T-cell (primary cell): ENCODE results near the gene PSME2. TPM values are rescaled to one million over a fixed set of nuclear protein-coding genes. Genes with fewer than 3 reads are reported as not detected.

Experiments used
- ATAC-seq, 4 experiments: fragments of 200-7000 bp in 3 of 4; fragments of 150-1000 bp in 1 of 4; cut with Tn5 transposase; replicated peaks in 1 of 4; 1 replicate in 3 of 4; 2 replicates in 1 of 4; pipeline ENCODE4 v1.10.0; 2021; ENCODE audit warnings: moderate library complexity in 3 of 4, mild to moderate bottlenecking in 2 of 4, moderate number of reproducible peaks in 1 of 4
- CTCF ChIA-PET, 2 donors: fragments of 300-600 bp; sonication (Branson Sonifier 250); formaldehyde crosslinking; loops; one replicate each; lab custom pipeline; 2022; ENCODE audit warnings: antibody characterized with exemption in 2 of 2; lab: Charles Lee
- POLR2A ChIA-PET, 2 donors: fragments of 300-600 bp; sonication (Branson Sonifier 250); formaldehyde crosslinking; loops; one replicate each; lab custom pipeline; 2022; ENCODE audit warnings: antibody characterized with exemption in 2 of 2; lab: Charles Lee
- DNase-seq, 35 experiments: peaks; one replicate each; pipeline versions ENCODE4 v3.0.0 to v3.0.0-alpha.2; 2013 to 2023
- H3K27ac ChIP-seq: one replicate; pipeline ENCODE4 v1.5.1; 2013; ENCODE audit warnings: low read length
- H3K27me3 ChIP-seq, 2 experiments: replicated peaks in 1 of 2; 1 replicate in 1 of 2; 2 replicates in 1 of 2; pipeline versions ENCODE4 v1.6.1 to v1.7.0; 2013; ENCODE audit warnings: low read length in 1 of 2, mixed read lengths in 1 of 2; ENCODE audit not compliant: control insufficient read depth in 2 of 2, insufficient read depth in 2 of 2; ENCODE audit errors: extremely low read depth in 1 of 2
- H3K36me3 ChIP-seq, 2 donors: 1 replicate in 1 of 2; 2 replicates in 1 of 2; pipeline versions ENCODE4 v1.6.1 to v1.7.0; 2013; ENCODE audit warnings: low read length in 1 of 2; ENCODE audit not compliant: control insufficient read depth in 2 of 2, insufficient read depth in 1 of 2; ENCODE audit errors: extremely low read depth in 1 of 2
- H3K4me1 ChIP-seq, 2 experiments: 1 replicate in 1 of 2; 2 replicates in 1 of 2; pipeline versions ENCODE4 v1.6.1 to v1.7.0; 2013; ENCODE audit warnings: low read length in 2 of 2, mixed read lengths in 1 of 2; ENCODE audit not compliant: insufficient read depth in 2 of 2, control insufficient read depth in 1 of 2; ENCODE audit errors: extremely low read depth in 1 of 2
- H3K4me3 ChIP-seq, 2 donors: 1 replicate in 1 of 2; 2 replicates in 1 of 2; pipeline versions ENCODE4 v1.5.1 to v1.7.0; 2013; ENCODE audit warnings: mild to moderate bottlenecking in 2 of 2, low read length in 1 of 2, moderate library complexity in 1 of 2; ENCODE audit not compliant: control insufficient read depth in 1 of 2; ENCODE audit errors: extremely low read depth in 1 of 2
- H3K9me3 ChIP-seq: 2 replicates; pipeline ENCODE4 v1.7.0; 2013
- H3K27ac Mint-ChIP-seq, 2 donors: one replicate each; pipeline ENCODE4 v1.8.0; 2020 to 2021; ENCODE audit warnings: mild to moderate bottlenecking in 2 of 2, mixed read lengths in 2 of 2
- H3K27me3 Mint-ChIP-seq, 2 donors: one replicate each; pipeline ENCODE4 v1.8.0; 2021 to 2022; ENCODE audit warnings: mixed read lengths in 2 of 2
- H3K36me3 Mint-ChIP-seq: one replicate; pipeline ENCODE4 v1.8.0; 2021; ENCODE audit warnings: mixed read lengths
- H3K4me1 Mint-ChIP-seq, 3 donors: one replicate each; pipeline ENCODE4 v1.8.0; 2020 to 2022; ENCODE audit warnings: mixed read lengths in 3 of 3, mild to moderate bottlenecking in 1 of 3
- H3K4me3 Mint-ChIP-seq, 3 donors: one replicate each; pipeline ENCODE4 v1.8.0; 2020 to 2022; ENCODE audit warnings: mild to moderate bottlenecking in 3 of 3, mixed read lengths in 3 of 3, moderate library complexity in 3 of 3
- H3K9me3 Mint-ChIP-seq, 3 donors: one replicate each; pipeline ENCODE4 v1.8.0; 2020 to 2022; ENCODE audit warnings: mixed read lengths in 3 of 3
- WGBS: methylation state at CpG from one replicate; pipeline ENCODE4 v1.1.5; 2013; ENCODE audit warnings: missing lambda C conversion rate; ENCODE audit not compliant: insufficient coverage; 5-methylcytosine and 5-hydroxymethylcytosine counted together
- total RNA-seq, 35 experiments: library from RNA in 6 of 35; stranded (reverse) in 6 of 35; fragments of 120-200 nt in 1 of 35; gene quantifications; one replicate each; pipeline versions ENCODE4 v1.2.1 to v1.2.4 and lab custom pipeline; 2013 to 2026

PSME2 gene
- total RNA-seq, 5 donors from 2014 or later (not counting 1 experiment from before 2014, with no cell fraction given), result 130 to 192 (median 159) TPM

DNA sequence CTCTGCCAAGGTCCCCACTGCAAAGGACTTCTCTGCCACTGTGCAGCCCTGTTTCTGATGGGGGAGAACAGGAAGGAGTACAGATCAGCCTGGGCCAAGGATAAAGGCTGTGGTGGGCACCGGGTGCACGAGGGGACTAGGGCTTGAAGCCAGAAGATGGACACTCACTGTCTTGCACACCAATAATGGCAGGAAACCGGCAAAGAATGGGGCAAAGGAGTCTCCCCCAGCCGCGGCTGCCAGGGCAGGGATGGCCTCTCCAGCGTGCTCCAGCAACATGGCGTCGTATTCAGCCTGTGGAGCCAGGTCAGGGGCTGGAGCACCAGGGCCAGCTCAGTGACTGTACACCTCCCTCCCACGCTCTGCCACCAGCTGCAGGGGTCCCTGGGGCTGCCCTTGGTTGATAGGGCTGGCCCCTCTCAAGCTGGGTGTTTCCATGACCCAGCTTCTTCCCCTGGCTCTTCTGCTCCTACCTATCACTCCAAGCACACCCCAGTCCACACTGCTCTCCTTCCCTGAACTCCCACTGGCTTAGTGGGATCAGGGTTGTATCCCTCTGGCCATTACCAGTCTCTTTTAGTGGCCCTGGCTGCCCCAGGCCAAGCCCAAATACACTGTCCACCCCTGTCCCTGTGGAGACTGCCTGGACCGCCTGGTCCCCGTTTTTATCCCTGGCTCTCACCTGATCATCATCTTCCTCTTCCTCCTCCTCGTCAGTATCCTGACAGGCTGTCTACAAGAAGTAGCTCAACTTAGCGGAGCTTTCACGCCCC, 35.9 kb upstream of the PSME2 start:
- no peak overlapping the region for H3K4me3 Mint-ChIP-seq
- ATAC-seq, result no peak

DNA sequence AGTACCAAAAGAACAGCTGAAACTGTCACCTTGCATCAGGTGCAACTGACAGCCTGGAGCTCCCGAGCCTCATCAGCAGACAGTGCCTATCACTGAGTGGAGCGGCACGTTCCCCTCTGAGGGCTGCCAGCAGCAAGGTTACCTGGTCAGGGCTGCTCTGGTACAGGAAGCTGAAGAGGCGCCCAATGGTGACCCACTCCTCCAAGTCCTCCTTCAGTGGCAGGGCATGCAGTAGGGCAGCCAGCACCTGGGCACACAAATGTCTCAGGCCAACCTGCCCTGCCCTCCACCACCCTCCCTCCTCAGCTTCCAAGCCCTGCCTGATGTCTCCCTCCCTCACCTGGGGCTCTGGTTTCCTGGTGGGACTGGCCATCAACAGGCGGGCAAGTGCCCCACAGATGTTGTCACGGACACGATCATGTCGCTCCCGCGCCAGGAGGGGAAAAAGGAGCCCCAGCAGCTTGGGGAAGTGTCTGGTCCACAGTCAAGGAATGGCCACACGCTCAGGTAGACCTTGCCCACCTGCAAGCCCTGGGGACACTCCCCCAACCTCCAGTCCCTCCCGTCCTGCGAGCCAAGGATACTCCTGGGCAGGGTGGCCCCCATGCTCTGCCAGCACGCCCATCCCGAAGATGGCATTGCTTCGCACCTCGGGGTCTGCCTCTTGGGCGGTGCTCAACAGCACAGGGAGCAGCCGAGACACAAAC, 35.1 kb upstream of the PSME2 start:
- WGBS, result 93% methylated on average over 16 of the region's 19 CpGs
- H3K27me3 ChIP-seq, result no peaks in the 10 kb centered on the region
- no peak overlapping the region for H3K27ac ChIP-seq
- Mint-ChIP-seq H3K27ac (peak overlapping the region in 1 of 2 donors; percentile 77), H3K36me3 (peaks cover 37% of the 10 kb centered on the region), H3K4me1 (peaks cover 0 to 3% (median 0%) of the 10 kb centered on the region in 3 donors), H3K9me3 (no peaks in the 10 kb centered on the region), H3K27me3 (no peaks in the 10 kb centered on the region), H3K4me3 (no peak overlapping the region)
- H3K36me3 ChIP-seq, result peaks cover 38 to 98% of the 10 kb centered on the region in 2 donors
- ChIA-PET POLR2A (interaction anchor here in 1 of 2 donors (0.6 to 0.8 kb wide), 2 partner anchors 61 to 70 kb away, joined by 3 to 7 read pairs; no protein-coding TSS in a partner anchor), CTCF (no interaction called here)
- no peak for DNase-seq
- H3K4me3 ChIP-seq, result no peak overlapping the region
- ATAC-seq, result no peak
- peaks cover 0 to under 1% of the 10 kb centered on the region in 2 experiments for H3K4me1 ChIP-seq
- no peaks in the 10 kb centered on the region for H3K9me3 ChIP-seq

More for the DNA sequence above, 35.9 kb upstream of the PSME2 start:
- Mint-ChIP-seq H3K27me3 (no peaks in the 10 kb centered on the region), H3K36me3 (peaks cover 39% of the 10 kb centered on the region), H3K9me3 (no peaks in the 10 kb centered on the region), H3K4me1 (peaks cover 5 to 8% (median 6%) of the 10 kb centered on the region in 3 donors), H3K27ac (peak overlapping the region in 1 of 2 donors; percentile 50)
- Histone ChIP-seq H3K4me1 (peaks cover 0 to 9% of the 10 kb centered on the region in 2 experiments), H3K4me3 (no peak overlapping the region), H3K36me3 (peaks cover 34 to 95% of the 10 kb centered on the region in 2 donors), H3K9me3 (no peaks in the 10 kb centered on the region), H3K27me3 (no peaks in the 10 kb centered on the region), H3K27ac (no peak overlapping the region)
- WGBS, result 92% methylated on average over 11 of the region's 14 CpGs
- DNase-seq, result no peak
- CTCF ChIA-PET, result no interaction called here
- POLR2A ChIA-PET, result no interaction called here

DNA sequence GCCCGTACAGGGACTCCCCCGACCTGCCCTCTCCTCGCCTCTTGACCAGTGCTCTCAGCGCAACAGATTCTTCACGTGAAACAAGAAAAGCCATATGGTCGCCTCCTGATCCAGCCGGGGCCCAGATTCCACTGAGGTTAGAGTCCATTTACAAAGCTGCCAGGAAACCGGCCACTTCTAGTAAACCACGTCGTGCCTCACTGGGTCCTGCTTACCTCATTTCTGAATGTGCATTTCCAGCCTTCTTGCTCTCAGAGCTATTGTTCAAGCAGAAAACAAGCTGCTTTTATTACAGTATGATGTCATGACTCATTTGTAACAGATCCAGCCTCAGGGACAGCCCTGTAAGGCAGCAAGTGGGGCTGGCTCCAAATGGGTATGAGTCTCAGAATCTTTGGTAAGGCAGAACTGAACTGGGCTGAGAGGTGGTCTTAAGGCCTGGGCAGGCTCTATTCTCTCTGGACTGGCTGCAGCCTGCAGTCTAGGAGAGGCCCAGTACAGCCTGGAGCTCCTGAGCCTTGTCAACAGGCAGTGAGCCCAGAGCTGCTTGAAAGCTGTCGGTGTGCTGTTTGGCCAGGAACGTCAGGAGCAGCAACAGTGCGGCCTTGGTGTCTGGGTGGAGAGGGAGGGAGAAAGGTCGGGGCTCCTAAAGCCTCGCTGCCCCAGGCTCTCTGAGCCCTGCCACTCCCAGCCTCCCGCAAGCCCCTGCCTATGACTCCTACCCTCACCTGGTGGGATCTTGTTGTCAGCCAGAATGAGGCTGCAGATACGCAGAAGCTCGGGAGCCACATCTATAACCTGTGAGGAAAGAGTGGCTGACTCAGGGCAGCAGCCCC, 33.8 kb upstream of the PSME2 start:
- Histone ChIP-seq H3K9me3 (no peaks in the 10 kb centered on the region), H3K4me1 (no peaks in the 10 kb centered on the region), H3K36me3 (peaks cover 36 to 86% of the 10 kb centered on the region in 2 donors), H3K27ac (no peak overlapping the region), H3K4me3 (no peak overlapping the region), H3K27me3 (no peaks in the 10 kb centered on the region)
- no peak for DNase-seq
- peaks cover 35% of the 10 kb centered on the region for H3K36me3 Mint-ChIP-seq
- WGBS, result 93% methylated on average over 11 of the region's 18 CpGs
- ATAC-seq, result no peak
- no peaks in the 10 kb centered on the region for H3K9me3 Mint-ChIP-seq
- POLR2A ChIA-PET, result interaction anchor here in 1 of 2 donors (0.6 kb wide), 1 partner anchor 9 kb away, joined by 9 read pairs; no protein-coding TSS in a partner anchor
- CTCF ChIA-PET, result no interaction called here
- H3K4me1 Mint-ChIP-seq, result peaks cover 0 to 2% (median 0%) of the 10 kb centered on the region in 3 donors
- H3K27me3 Mint-ChIP-seq, result no peaks in the 10 kb centered on the region
- peak overlapping the region; percentile 63 to 77 for H3K27ac Mint-ChIP-seq
- no peak overlapping the region for H3K4me3 Mint-ChIP-seq

- H3K27ac Mint-ChIP-seq, result peak overlapping the region; percentile 17 to 66
- no peaks in the 10 kb centered on the region for H3K4me1 ChIP-seq
- H3K27ac ChIP-seq, result no peak overlapping the region
- no peak overlapping the region for H3K4me3 Mint-ChIP-seq
- H3K36me3 ChIP-seq, result peaks cover 30 to 79% of the 10 kb centered on the region in 2 donors
- no peak overlapping the region for H3K4me3 ChIP-seq
- WGBS, result 91% methylated on average over 11 of the region's 14 CpGs
- no peak for ATAC-seq
- H3K27me3 Mint-ChIP-seq, result no peaks in the 10 kb centered on the region
- no peaks in the 10 kb centered on the region for H3K9me3 Mint-ChIP-seq
- CTCF ChIA-PET, result no interaction called here
- no peak for DNase-seq
- no peaks in the 10 kb centered on the region for H3K9me3 ChIP-seq
- POLR2A ChIA-PET, result interaction anchor here in 1 of 2 donors (0.6 kb wide), 1 partner anchor 8 kb away, joined by 9 read pairs; no protein-coding TSS in a partner anchor
- H3K4me1 Mint-ChIP-seq, result peaks cover 0 to 9% (median 0%) of the 10 kb centered on the region in 3 donors
- peaks cover 41% of the 10 kb centered on the region for H3K36me3 Mint-ChIP-seq
- H3K27me3 ChIP-seq, result no peaks in the 10 kb centered on the region
Observed at GRCh38 chr14:24179294-24179960, 33.0 kb upstream of the PSME2 start.

DNA sequence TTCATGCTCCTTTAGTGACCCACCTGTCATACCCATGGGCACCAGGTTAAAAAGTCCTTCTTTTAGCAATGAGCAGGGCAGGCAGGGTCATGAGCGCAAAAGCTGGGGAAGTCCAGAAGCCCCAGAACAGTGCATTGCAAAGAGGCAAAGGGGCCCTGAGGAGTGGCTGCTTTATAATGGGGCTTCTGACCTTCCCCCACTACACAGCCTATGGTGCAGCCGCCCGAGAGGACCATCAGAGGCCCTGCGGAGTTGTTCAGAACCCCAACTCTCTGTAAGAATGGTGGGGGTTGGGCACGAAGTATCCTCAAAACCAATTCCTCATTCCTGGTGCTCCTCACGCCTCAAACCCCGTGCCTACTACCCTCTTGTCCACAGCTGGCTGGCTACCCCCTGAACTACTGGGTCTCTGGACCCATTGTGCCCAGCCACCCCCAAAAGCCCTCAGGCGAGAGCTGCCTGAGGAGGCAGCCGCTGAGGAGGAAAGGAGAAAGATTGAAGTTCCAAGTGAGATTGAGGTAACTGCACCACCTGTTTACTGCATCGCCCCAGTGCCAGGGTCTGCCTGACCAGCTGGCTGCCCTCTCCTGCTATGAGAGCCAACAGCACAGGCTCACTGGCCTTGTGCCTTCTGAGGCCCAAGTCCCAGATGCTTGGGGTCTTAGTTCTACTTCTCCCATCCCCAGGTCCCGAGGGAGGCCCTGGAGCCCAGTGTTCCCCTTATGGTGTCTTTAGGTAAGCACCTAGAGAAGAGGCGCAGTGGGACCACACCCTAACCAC, 32.2 kb upstream of the PSME2 start:
- POLR2A ChIA-PET, result no interaction called here
- H3K27ac ChIP-seq, result no peak overlapping the region
- CTCF ChIA-PET, result interaction anchor here in 1 of 2 donors (0.5 kb wide), 1 partner anchor 1167 kb away, joined by 4 read pairs; no protein-coding TSS in a partner anchor
- no peak for DNase-seq
- ATAC-seq, result no peak
- H3K27me3 ChIP-seq, result no peaks in the 10 kb centered on the region
- Mint-ChIP-seq H3K4me1 (peaks cover 0 to 11% (median under 1%) of the 10 kb centered on the region in 3 donors), H3K36me3 (peaks cover 40% of the 10 kb centered on the region), H3K27ac (peak overlapping the region in 1 of 2 donors; percentile 28), H3K27me3 (no peaks in the 10 kb centered on the region), H3K4me3 (no peak overlapping the region), H3K9me3 (no peaks in the 10 kb centered on the region)
- no peaks in the 10 kb centered on the region for H3K4me1 ChIP-seq
- peaks cover 28 to 72% of the 10 kb centered on the region in 2 donors for H3K36me3 ChIP-seq
- no peak overlapping the region for H3K4me3 ChIP-seq
- H3K9me3 ChIP-seq, result no peaks in the 10 kb centered on the region
- WGBS, result 100% methylated on average over 1 of the region's 12 CpGs
